ENCODE results near the gene ZNF835. TPM values are rescaled to one million over a fixed set of nuclear protein-coding genes. Genes with fewer than 3 reads are reported as not detected.

Gene ZNF835
- total and polyA plus RNA-seq, 2 of the 13 experiments (the other 11 are each of a cell fraction or from before 2014, with no cell fraction given) = not detected

- in situ Hi-C loops (cut with HindIII; ENCODE audit: extremely low pct_ligation_motif_present, low pct_unique_long_range_greater_than_20kb) = no loop called here
- Histone ChIP-seq H3K79me2 (ENCODE audit: insufficient read depth, low read length) (no peaks in the 10 kb centered on the region), H3K9ac (ENCODE audit: insufficient read depth, low read depth, low read length) (no peak overlapping the region), H3K9me3 (ENCODE audit: low read length) (peaks cover 29% of the 10 kb centered on the region), H3K27ac (ENCODE audit: extremely low read length, insufficient read depth, low read length) (no peak overlapping the region), H3K4me1 (ENCODE audit: insufficient read depth, low read length) (no peaks in the 10 kb centered on the region), H3K36me3 (replicated peaks in 1 of 2; ENCODE audit: control insufficient read depth in 1 of 2, insufficient read depth in 2 of 2, low read length in 2 of 2) (no peaks in the 10 kb centered on the region), H2AFZ (ENCODE audit: low read length) (no peak overlapping the region), H3K4me3 (replicated peaks in 1 of 3; ENCODE audit: insufficient read depth in 1 of 3, low read depth in 2 of 3, low read length in 3 of 3) (no peak overlapping the region), H3K27me3 (ENCODE audit: control insufficient read depth in 1 of 2, insufficient read depth in 2 of 2, low read length in 2 of 2) (peaks cover 0 to 6% of the 10 kb centered on the region in 2 experiments; a peak in 1 of 5 replicates), H3K4me2 (ENCODE audit: low read depth, low read length) (no peak overlapping the region), H4K20me1 (ENCODE audit: insufficient read depth, low read length) (no peaks in the 10 kb centered on the region)
- no peak for DNase-seq (ENCODE audit: low spot score)
- ChIA-PET CTCF (ENCODE audit: low intra/inter-chr PET ratio, low total read pairs) (no interaction called here), POLR2A (no interaction called here)
- FAIRE-seq = no peak
- BruUV-seq (replicated peaks) = no TSS peak
- TF ChIP-seq, protein P1, sequence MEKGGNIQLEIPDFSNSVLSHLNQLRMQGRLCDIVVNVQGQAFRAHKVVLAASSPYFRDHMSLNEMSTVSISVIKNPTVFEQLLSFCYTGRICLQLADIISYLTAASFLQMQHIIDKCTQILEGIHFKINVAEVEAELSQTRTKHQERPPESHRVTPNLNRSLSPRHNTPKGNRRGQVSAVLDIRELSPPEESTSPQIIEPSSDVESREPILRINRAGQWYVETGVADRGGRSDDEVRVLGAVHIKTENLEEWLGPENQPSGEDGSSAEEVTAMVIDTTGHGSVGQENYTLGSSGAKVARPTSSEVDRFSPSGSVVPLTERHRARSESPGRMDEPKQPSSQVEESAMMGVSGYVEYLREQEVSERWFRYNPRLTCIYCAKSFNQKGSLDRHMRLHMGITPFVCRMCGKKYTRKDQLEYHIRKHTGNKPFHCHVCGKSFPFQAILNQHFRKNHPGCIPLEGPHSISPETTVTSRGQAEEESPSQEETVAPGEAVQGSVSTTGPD (CRISPR knock-in tag; IDR thresholded peaks at IDR 0.05) = no peak
- TF ChIP-seq ZNF547 (CRISPR knock-in tag; IDR thresholded peaks at IDR 0.05) = no peak
- no peak for TF ChIP-seq NCOA2 (CRISPR knock-in tag; IDR thresholded peaks at IDR 0.05)
- WGBS (ENCODE audit: low lambda C conversion rate) = 10% methylated on average over 3 of the region's 3 CpGs
- intact Hi-C loops (cut with micrococcal nuclease; ENCODE audit: unreplicated experiment) = no loop called here
- no peak for ATAC-seq
These were observed 36.3 kb upstream of the ZNF835 start for GRCh38 chr19:56707821-56708220.

- Histone ChIP-seq H3K27me3 (ENCODE audit: control insufficient read depth in 1 of 2, insufficient read depth in 2 of 2, low read length in 2 of 2) (no peaks in the 10 kb centered on the region), H3K4me2 (ENCODE audit: low read depth, low read length) (no peak overlapping the region), H2AFZ (ENCODE audit: low read length) (no peak overlapping the region), H3K9me3 (ENCODE audit: low read length) (peaks cover 29% of the 10 kb centered on the region), H3K79me2 (ENCODE audit: insufficient read depth, low read length) (no peaks in the 10 kb centered on the region), H3K4me3 (replicated peaks in 1 of 3; ENCODE audit: insufficient read depth in 1 of 3, low read depth in 2 of 3, low read length in 3 of 3) (no peak overlapping the region), H3K9ac (ENCODE audit: insufficient read depth, low read depth, low read length) (no peak overlapping the region), H3K36me3 (replicated peaks in 1 of 2; ENCODE audit: control insufficient read depth in 1 of 2, insufficient read depth in 2 of 2, low read length in 2 of 2) (no peaks in the 10 kb centered on the region), H3K27ac (ENCODE audit: extremely low read length, insufficient read depth, low read length) (no peak overlapping the region), H3K4me1 (ENCODE audit: insufficient read depth, low read length) (no peaks in the 10 kb centered on the region), H4K20me1 (ENCODE audit: insufficient read depth, low read length) (no peaks in the 10 kb centered on the region)
- CTCF ChIA-PET (ENCODE audit: low intra/inter-chr PET ratio, low total read pairs) = no interaction called here
- DNase-seq (ENCODE audit: low spot score) = no peak
- TF ChIP-seq, protein P2, sequence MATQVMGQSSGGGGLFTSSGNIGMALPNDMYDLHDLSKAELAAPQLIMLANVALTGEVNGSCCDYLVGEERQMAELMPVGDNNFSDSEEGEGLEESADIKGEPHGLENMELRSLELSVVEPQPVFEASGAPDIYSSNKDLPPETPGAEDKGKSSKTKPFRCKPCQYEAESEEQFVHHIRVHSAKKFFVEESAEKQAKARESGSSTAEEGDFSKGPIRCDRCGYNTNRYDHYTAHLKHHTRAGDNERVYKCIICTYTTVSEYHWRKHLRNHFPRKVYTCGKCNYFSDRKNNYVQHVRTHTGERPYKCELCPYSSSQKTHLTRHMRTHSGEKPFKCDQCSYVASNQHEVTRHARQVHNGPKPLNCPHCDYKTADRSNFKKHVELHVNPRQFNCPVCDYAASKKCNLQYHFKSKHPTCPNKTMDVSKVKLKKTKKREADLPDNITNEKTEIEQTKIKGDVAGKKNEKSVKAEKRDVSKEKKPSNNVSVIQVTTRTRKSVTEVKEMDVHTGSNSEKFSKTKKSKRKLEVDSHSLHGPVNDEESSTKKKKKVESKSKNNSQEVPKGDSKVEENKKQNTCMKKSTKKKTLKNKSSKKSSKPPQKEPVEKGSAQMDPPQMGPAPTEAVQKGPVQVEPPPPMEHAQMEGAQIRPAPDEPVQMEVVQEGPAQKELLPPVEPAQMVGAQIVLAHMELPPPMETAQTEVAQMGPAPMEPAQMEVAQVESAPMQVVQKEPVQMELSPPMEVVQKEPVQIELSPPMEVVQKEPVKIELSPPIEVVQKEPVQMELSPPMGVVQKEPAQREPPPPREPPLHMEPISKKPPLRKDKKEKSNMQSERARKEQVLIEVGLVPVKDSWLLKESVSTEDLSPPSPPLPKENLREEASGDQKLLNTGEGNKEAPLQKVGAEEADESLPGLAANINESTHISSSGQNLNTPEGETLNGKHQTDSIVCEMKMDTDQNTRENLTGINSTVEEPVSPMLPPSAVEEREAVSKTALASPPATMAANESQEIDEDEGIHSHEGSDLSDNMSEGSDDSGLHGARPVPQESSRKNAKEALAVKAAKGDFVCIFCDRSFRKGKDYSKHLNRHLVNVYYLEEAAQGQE (IDR thresholded peaks at IDR 0.05; ENCODE audit: borderline replicate concordance in 1 of 2, low read depth in 1 of 2, low read length in 2 of 2) = peak; percentile 51 to 94
- peak; percentile 92 for TF ChIP-seq MIER2 (CRISPR knock-in tag; IDR thresholded peaks at IDR 0.05)
- no peak for TF ChIP-seq ZSCAN21 (CRISPR knock-in tag; IDR thresholded peaks at IDR 0.05; ENCODE audit: borderline replicate concordance)
- BruUV-seq (replicated peaks) = no TSS peak
- 67% methylated on average over 1 of the region's 1 CpG for WGBS (ENCODE audit: low lambda C conversion rate)
- in situ Hi-C loops (cut with HindIII; ENCODE audit: extremely low pct_ligation_motif_present, low pct_unique_long_range_greater_than_20kb) (no loop called here), intact Hi-C loops (cut with micrococcal nuclease; ENCODE audit: unreplicated experiment) (no loop called here)
- no peak for ATAC-seq
- POLR2A ChIA-PET = no interaction called here
- no peak for FAIRE-seq
These were observed 34.4 kb upstream of the ZNF835 start for GRCh38 chr19:56705939-56706338.
